AG09319 (cell line): Measurements from ENCODE around the gene NT5C2.
"Not testable (repeated sequence)": the region's sequence is repeated elsewhere in the genome, so short reads cannot be mapped to it uniquely, and the experiment has no call there.

ENCODE experiments used
- DNase-seq: peaks from one replicate; pipeline ENCODE4 v3.0.0-alpha.2; 2010; ENCODE audit warnings: low read depth; ENCODE audit errors: extremely low read depth
- CTCF ChIP-seq: IDR thresholded peaks from 2 replicates; pipeline ENCODE4 v1.5.1; 2011; ENCODE audit warnings: low read depth, mild to moderate bottlenecking, inconsistent platforms, low read length, moderate library complexity

NT5C2 gene

GRCh38 chr10:103231047-103231551 lies 38.0 kb upstream of the NT5C2 start:
- peak; percentile 84 for DNase-seq
- no peak for TF ChIP-seq CTCF

GRCh38 chr10:103227416-103227815 lies 34.3 kb upstream of the NT5C2 start:
- no peak for DNase-seq
- TF ChIP-seq CTCF: no peak

GRCh38 chr10:103225939-103226338 lies 32.9 kb upstream of the NT5C2 start:
- DNase-seq: no peak
- no peak for TF ChIP-seq CTCF

GRCh38 chr10:103224721-103225120 lies 31.6 kb upstream of the NT5C2 start:
- DNase-seq: not testable (repeated sequence)

- TF ChIP-seq CTCF: no peak
- no peak for DNase-seq
Measured at GRCh38 chr10:103224133-103224532, 31.1 kb upstream of the NT5C2 start.

GRCh38 chr10:103216362-103216761 lies 23.3 kb upstream of the NT5C2 start:
- not testable (repeated sequence) for DNase-seq

- TF ChIP-seq CTCF: no peak
- DNase-seq: no peak
Measured at GRCh38 chr10:103215601-103216000, 22.5 kb upstream of the NT5C2 start.

GRCh38 chr10:103210262-103210661 lies 17.2 kb upstream of the NT5C2 start:
- DNase-seq: not testable (repeated sequence)

- not testable (repeated sequence) for DNase-seq
Measured at GRCh38 chr10:103207643-103208042, 14.6 kb upstream of the NT5C2 start.

- no peak for TF ChIP-seq CTCF
- DNase-seq: no peak
Measured at GRCh38 chr10:103207141-103207540, 14.1 kb upstream of the NT5C2 start.

- DNase-seq: not testable (repeated sequence)
Measured at GRCh38 chr10:103206715-103207114, 13.6 kb upstream of the NT5C2 start.

GRCh38 chr10:103205401-103205800 lies 12.3 kb upstream of the NT5C2 start:
- not testable (repeated sequence) for DNase-seq
